ENCODE results near the gene PGAM5. TPM values are rescaled to one million over a fixed set of nuclear protein-coding genes. Genes with fewer than 3 reads are reported as not detected.

The PGAM5 gene
- 25.2 TPM for total RNA-seq

- DNase-seq (ENCODE audit: low spot score): peak; percentile 96
Measured at GRCh38 chr12:132710405-132711079, at the start of gene PGAM5. Gene PGAM5 (plus strand): TSS chr12:132710842. CDS start chr12:132710877, 35 bp downstream.

DNA sequence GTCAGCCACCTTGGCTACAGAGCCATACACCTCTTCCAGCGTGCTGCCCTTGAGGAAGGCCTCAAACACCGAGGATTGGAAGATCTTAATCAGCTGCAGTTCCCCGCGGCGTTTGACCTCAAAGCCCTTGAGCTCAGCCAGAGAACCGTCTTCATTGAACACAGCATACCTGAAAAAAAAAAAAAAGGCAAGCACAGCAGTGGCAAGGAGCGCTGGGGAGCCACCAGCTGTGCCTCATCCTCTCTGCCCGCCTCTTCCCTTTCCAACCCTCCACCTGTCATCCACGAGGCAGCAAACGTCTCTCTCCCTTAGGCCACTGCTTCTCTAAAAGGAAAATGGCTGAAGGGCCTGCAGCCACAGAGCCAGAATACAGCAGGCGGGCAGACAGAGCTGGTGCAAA lies 49.6 kb upstream of the PGAM5 start:
- no peak for ATAC-seq
- DNase-seq (ENCODE audit: low spot score): no peak

More at GRCh38 chr12:132710405-132711079, at the start of gene PGAM5:
- ATAC-seq: peak; percentile 86

DNA sequence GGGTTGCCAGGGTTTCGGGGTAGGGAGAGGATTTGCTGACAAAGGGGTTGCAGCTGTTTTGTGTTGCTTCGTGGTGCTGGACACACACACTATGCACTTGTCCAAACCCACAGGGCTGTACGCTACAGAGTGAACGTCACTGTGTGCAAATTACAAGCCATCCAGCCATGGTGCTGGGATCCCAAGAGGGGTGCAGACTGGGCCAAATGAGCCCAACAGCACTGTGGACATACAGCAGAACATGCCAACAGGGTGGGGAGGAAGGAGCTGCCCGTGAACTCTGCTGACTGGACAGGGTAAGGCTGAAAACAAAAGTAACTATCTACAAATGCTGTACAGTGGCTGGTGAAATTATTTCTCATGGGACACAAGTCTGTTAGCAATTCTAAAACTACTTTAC lies 48.7 kb upstream of the PGAM5 start:
- ATAC-seq (no peak), DNase-seq (ENCODE audit: low spot score) (no peak)

DNA sequence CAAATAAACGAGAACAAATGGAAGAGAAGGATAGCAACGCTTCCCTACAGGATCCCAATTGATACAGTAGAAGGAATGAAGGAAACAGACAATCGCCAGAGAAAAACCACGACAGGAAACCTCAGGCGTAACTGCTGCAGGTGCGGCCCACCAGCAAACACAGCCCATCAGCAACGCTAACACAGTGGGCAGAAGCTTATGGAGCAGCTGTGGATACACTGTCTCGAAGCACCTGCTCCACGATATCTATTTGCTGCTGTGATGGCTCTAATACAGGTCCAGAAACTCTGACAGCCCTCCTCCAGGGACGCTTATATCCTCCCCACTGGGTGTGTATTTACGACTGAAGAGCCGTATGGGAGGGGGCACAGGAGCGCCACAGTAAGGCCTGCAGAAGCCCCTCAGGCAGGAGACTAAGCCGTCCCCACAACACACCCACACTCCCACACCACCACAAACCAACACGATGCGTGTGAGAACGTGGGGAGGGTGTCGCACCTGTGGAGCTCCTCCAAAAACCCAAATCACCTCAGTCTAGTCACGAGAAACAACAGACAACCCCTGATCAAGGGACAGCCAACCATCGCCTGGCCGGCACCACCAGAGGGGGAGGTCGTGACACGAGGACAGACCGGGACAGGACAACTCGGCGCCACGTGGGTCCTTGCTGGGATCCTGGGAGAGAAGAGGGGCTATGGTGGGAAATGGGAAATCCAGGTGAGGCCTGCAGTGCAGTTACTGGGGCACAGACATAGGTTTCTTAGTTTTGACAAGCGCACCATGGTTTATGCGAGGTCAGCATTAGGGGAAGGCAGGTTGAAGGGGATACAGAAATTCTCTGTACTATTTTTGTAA lies 47.5 kb upstream of the PGAM5 start:
- no peak for DNase-seq (ENCODE audit: low spot score)
- no peak for ATAC-seq

DNA sequence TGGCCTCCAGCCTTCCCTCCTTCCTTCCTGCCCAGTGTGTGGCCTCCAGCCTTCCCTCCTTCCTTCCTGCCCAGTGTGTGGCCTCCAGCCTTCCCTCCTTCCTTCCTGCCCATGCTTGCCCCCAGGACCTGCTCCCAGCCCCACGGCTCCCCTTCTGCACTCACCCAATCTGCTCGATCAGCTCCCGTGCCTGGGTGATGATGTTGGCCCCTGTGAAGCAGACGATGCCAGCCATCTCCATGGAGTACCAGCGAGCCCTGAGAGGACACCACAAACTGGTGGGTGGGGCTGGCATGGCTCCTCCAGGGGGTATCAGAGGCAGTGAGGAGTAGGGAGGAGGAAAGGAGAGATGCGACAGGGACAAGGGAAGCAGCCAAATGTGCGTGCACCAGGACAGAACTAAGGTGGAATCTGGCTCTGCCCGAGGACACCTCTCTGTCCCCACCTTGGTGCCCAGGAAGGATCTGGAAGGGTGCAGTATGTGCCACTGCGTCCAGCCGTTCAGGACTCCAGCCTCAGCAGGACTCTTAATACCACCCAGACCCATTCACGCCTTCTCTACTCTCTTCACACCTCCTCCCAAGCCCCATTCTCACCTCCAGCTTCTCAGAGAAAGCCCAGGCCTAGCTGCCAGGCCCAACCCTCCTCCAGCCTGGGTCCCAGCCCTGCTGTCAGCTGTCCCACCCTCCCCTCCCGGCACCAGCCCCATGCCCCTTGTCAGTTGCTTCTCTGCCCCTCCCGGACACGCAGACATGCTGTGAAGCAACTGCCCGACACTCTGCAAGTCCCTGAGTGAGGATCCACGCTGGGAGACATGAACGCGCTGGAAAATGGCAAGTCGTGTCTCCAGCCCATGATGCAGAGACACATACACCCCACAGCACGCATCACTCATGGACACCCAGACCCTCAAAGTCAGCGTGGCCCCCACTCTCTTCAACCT lies 46.2 kb upstream of the PGAM5 start:
- no peak for DNase-seq (ENCODE audit: low spot score)
- ATAC-seq: no peak

GRCh38 chr12:132665149-132665491 lies 45.5 kb upstream of the PGAM5 start:
- ATAC-seq: no peak
- no peak for DNase-seq (ENCODE audit: low spot score)

GRCh38 chr12:132665794-132666193 lies 44.8 kb upstream of the PGAM5 start:
- ATAC-seq: no peak
- no peak for DNase-seq (ENCODE audit: low spot score)

DNA sequence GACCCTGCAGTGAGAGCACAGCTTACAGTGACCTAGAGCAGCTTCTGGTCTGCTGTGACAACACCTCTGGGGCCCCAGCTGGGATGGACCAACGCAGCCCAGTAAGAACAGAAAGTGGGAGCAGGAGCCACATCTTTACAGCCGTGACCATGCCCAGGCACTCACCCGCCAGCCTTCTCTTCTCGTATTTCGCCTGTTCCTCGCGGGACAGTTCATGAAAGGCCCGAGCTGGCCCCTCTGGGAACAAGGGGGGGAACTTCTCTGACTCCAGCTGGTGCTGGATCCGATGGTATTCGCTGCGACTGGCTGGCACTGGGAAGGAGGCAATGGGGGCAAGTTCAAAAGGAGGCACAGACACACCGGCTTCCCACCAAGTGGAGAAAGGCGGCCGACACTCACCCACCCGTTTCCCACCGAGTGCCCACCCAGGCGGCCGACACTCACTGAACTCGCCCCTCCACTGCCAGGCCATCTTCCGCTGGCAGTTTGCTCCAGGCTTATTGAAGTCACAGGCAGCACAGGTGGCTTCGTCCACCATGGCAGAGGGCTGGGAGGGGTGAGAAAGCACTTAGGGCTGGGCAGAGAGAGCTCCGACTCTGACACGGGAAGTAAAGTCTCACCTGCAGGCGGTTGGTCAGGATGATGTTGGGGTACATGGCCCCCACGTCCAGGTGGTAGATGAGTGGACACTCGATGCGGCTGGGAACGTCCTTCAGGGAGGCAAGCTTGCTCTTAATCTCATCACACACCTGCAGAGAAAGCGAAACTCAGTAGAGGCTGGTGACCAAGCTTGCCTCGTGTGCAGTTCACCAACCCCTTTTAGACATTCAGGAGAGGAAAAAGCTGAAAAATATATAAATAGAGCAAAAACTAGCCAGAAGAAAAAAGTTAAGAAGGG lies 42.2 kb upstream of the PGAM5 start:
- DNase-seq (ENCODE audit: low spot score) (no peak), ATAC-seq (no peak)

- ATAC-seq (no peak), DNase-seq (ENCODE audit: low spot score) (no peak)
Measured at GRCh38 chr12:132669166-132669879, 41.3 kb upstream of the PGAM5 start.

- ATAC-seq (peak; percentile 4), DNase-seq (ENCODE audit: low spot score) (no peak)
Measured at GRCh38 chr12:132672116-132672515, 38.5 kb upstream of the PGAM5 start.

GRCh38 chr12:132672678-132673077 lies 38.0 kb upstream of the PGAM5 start:
- ATAC-seq (peak; percentile 87), DNase-seq (ENCODE audit: low spot score) (peak; percentile 88)

DNA sequence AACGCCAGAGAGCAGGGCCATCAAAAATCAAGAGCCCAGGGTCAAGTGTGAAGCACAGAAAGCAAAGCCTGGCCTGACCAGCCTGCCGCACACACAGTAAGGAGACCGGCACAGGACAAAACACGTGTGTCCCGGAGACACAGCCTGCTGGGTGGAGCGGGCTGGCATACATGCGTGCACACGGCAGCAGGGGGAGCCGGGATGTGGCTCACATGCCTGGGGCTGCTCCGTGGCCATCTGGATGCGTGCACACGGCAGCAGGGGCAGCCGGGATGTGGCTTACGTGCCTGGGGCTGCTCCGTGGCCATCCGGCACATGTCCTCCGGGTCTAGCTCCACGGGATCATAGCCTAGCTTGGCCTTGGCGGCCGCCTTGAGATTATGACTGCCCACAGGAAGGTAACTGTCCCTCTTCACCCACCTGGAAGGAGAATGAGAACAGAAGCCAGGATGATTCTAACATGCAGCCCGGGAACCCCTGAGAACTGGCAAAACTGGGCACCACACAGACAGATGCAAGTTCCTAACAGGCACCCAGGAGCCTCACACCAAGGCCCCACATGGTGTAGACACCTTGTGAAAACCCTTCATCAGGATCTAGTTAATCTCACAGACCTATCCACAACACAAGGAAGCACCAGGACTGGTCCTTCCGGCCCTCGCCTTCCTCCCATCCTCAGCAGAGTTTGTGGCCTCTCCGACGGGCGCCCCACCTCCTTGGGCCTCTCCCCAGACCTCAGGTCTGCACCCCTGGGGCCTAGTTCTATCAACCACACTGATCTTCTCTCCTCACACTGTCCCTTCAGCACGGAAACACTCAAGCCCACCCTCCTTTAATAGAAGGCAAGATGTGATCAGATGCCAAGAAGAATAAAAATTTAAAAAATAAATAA lies 37.1 kb upstream of the PGAM5 start:
- no peak for DNase-seq (ENCODE audit: low spot score)
- peak; percentile 7 for ATAC-seq

GRCh38 chr12:132674561-132674960 lies 36.1 kb upstream of the PGAM5 start:
- ATAC-seq: no peak
- no peak for DNase-seq (ENCODE audit: low spot score)

DNA sequence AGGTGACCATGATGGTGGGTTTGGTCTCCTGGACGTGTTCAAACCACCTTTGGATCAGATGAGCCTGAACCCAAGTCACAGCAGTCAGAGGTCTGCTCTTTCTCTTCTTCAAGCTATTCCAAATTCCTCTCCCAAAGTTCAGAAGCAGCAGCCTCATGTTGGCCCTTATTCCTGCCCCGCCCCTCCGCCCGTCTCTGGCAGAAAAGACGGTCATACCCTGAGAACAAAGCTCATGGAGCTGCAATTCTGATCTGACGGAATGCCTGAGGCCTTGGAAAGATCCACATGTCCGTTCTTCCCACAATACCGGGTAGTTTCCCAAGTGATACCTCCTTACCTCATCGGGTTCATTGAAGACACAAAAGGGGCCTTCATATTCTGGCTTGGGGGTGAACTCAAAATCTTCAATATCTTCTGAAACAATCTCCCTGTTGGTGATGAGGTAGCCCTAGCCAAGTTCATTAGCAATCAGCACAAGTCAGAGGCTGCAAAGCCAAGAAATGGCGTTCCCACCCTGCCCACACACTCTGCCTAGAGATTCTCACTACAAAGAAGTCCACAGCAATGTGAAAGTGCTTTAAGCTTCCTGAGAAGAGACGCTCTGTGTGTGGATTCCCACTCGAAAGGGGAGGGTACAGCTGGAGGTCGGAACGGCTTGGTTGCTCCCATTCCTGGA lies 34.7 kb upstream of the PGAM5 start:
- ATAC-seq (no peak), DNase-seq (ENCODE audit: low spot score) (no peak)

GRCh38 chr12:132677492-132677891 lies 33.1 kb upstream of the PGAM5 start:
- DNase-seq (ENCODE audit: low spot score): no peak
- no peak for ATAC-seq

DNA sequence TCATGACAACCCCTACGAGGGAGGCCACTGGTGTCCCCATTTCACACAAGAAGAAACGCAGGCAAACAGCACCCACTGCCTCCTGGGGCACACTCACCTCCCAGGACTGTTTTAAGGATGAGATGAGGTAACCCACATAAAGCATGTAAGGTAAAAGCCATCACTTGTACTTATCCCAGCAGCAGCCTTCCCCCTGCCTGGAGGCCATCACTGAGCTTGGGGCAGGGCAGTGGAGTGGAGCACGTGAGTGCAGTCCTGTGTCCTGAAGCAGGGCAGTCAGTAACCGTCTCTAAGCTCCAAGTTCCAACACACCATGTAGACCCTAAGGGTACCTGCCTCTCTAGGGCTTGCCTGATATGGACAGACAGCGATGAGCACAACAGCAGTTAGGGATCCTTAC lies 25.2 kb upstream of the PGAM5 start:
- ATAC-seq: no peak
- no peak for DNase-seq (ENCODE audit: low spot score)

- ATAC-seq: peak; percentile 2
- DNase-seq (ENCODE audit: low spot score): no peak
Measured at GRCh38 chr12:132686825-132687210, 23.8 kb upstream of the PGAM5 start.

Measured in left lobe of liver (tissue), 2 donors.